ENCODE data around the gene NPIPB6.
"Not testable (repeated sequence)": the region's sequence is repeated elsewhere in the genome, so short reads cannot be mapped to it uniquely, and the experiment has no call there.

Gene NPIPB6

DNA sequence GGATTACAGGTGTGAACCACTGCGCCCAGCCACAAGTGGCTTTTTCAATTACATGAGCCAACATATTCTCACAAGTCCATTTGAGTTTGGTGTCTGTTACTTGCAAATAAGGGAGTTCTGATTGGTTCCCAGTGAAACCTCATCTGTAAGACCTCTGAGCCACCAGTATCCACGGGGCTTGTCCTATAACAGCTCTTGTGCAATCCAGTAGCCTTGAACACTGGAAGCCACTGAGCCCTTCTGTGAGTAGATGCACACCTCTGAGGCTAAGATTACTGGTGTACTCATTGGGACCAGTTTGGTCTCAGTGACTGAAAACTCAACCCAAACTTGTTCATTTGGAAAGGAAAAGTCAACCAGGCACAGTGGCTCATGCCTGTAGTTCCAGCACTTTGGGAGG, 32.3 kb downstream of the NPIPB6 start:
- H3K4me3 Mint-ChIP-seq, H3K36me3 Mint-ChIP-seq, H3K4me1 Mint-ChIP-seq, H3K27ac Mint-ChIP-seq, H3K9me3 Mint-ChIP-seq, H3K27me3 Mint-ChIP-seq: not testable (repeated sequence)

DNA sequence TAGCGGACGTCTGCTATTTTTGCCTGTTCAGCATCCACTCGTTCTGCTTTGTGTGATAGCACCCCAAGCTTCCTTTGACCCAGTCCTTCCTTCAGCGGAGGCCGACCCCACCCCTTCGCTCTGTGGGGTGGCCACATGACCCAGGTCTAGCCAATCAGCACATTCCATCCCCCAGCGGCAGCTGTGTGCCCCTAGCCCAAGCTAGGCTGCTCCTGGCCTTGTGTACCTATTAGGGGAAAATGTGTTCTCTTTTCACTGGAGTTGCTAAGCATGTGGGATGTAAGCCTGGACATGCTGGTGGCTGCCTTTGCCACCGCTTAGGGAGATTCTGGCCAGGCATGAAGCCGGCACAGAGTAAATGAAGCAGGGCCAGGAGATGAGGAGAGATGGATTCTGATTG, 33.1 kb downstream of the NPIPB6 start:
- H3K36me3 Mint-ChIP-seq: not testable (repeated sequence)

DNA sequence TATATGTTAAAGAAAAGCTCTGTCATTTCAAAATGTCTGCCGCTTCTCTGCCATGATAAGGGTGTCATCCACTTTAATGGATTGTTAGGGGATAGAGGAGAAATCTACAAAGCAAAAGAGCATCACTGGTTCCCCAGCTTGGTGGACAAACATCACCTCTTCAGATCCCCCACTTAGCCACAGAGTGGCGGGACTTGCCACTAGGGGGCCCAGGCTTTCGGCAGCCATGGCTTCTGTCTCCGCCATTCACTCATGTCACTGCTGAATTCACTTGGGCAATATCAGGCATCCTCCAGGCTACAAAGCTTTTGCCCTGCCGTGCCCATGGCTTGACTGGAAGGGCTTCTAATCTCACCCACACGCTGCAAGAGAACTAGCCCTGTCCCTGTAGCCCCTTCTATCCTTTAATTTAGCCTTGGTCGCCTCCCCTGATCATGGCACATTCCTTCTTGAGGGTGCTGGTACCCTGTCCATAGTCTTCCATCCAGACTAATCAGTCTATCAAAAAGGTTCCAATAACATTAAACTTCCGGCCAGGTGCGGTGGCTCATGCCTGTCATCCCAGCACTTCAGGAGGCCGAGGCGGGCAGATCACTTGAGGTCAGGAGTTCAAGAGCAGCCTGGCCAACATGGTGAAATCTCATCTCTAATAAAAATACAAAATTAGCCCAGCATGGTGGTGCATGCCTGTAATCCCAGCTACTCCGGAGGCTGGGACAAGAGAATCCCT, 36.3 kb downstream of the NPIPB6 start:
- Mint-ChIP-seq H3K4me1 (peaks cover 7% of the 10 kb centered on the region), H3K36me3 (no peaks in the 10 kb centered on the region), H3K27me3 (no peaks in the 10 kb centered on the region), H3K27ac (no peak overlapping the region), H3K4me3 (no peak overlapping the region), H3K9me3 (no peaks in the 10 kb centered on the region)

More for the DNA sequence above, 33.1 kb downstream of the NPIPB6 start:
- H3K27me3 Mint-ChIP-seq, H3K4me1 Mint-ChIP-seq, H3K4me3 Mint-ChIP-seq, H3K9me3 Mint-ChIP-seq, H3K27ac Mint-ChIP-seq: not testable (repeated sequence)

DNA sequence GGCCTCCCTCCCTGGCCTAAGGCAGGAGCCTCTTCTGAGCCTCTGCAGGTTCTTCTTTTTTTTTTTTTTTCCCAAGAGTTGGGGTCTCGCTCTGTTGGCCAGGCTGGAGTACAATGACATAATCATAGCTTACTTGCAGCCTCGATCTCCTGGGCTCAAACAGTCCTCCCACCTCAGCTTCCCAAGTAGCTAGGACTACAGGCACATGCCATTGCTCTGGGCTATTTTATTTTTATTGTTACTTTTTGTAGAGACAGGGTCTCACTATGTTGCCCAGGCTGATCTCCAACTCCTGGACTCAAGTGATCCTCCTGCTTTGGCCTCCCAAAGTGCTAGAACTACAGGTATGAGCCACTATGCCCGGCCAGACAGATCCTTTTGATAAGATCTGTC, 38.4 kb downstream of the NPIPB6 start:
- no peak overlapping the region for H3K27ac Mint-ChIP-seq
- no peaks in the 10 kb centered on the region for H3K9me3 Mint-ChIP-seq
- no peaks in the 10 kb centered on the region for H3K36me3 Mint-ChIP-seq
- H3K4me1 Mint-ChIP-seq: peaks cover 7% of the 10 kb centered on the region
- H3K27me3 Mint-ChIP-seq: no peaks in the 10 kb centered on the region
- H3K4me3 Mint-ChIP-seq: no peak overlapping the region

DNA sequence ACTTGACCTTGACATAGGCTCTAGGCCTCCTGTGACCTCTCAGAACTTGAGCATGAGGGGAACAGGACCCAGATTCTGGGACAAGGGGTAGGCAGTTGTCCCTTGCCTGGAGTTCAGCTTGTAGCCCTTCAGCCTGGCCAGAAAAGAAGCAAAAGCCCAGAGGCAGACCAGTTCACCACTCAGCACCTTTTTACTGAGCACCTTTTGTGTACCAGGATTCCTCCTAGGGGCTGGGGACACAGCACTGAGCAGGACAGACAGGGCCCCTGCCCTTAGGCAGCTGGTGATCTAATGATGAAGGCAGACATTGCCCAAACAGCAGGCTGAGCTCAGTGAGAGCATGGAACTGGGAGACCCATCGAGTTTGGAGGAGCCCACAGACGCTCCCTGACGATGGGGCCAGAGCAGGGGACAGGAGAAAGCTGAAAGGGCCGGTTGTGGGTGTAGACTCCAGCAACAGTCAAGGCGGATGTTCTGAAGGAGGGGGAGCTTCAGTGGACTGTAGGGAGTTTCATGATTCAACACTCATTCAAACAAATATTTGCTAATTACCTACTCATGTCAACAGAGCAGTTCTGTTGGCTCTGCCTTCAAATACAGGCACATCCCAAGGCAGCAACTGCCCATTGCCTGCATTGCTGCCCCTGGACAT, 38.9 kb downstream of the NPIPB6 start:
- peak overlapping the region; percentile 41 for H3K27ac Mint-ChIP-seq
- peaks cover 7% of the 10 kb centered on the region for H3K4me1 Mint-ChIP-seq
- H3K36me3 Mint-ChIP-seq: peaks cover 1% of the 10 kb centered on the region
- no peak overlapping the region for H3K4me3 Mint-ChIP-seq
- no peaks in the 10 kb centered on the region for H3K27me3 Mint-ChIP-seq
- H3K9me3 Mint-ChIP-seq: no peaks in the 10 kb centered on the region

DNA sequence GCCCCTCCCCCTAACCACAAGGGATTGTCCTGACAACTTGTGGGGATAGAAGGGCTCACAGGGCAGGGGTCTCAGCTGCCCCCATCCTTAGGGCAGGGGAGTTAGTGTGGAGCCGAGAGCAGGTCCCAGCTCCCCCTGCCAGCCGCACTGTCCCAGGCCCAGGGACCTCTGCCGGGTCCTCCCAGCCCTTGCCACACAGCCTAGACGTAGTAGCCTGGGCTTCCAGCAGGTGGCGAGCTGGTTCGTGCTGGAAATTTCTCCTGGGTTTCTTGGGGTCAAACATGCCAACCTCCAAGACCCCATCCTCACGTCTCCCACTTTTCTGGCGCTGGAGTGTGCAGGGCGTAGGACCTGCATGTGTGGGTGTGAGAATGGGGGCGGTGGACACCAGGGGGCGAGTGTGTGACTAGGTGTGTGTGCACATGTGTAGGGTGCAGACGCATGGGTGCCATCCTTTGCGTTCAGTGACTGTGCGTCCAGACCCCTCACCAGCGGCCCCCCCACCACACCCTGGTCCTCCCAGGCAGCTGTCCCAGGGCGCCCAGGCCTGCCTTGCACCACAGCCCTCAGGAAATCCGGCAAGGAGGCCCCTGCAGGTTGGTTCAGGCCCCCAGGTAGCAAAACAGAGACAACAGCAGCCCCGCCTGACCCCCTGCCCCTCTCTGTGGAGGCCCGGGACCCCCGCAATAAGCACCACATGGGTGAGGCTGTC, 41.5 kb downstream of the NPIPB6 start:
- H3K27me3 Mint-ChIP-seq: no peaks in the 10 kb centered on the region
- H3K9me3 Mint-ChIP-seq: no peaks in the 10 kb centered on the region
- peaks cover 10% of the 10 kb centered on the region for H3K4me1 Mint-ChIP-seq
- no peak overlapping the region for H3K4me3 Mint-ChIP-seq
- peaks cover 5% of the 10 kb centered on the region for H3K36me3 Mint-ChIP-seq
- no peak overlapping the region for H3K27ac Mint-ChIP-seq

DNA sequence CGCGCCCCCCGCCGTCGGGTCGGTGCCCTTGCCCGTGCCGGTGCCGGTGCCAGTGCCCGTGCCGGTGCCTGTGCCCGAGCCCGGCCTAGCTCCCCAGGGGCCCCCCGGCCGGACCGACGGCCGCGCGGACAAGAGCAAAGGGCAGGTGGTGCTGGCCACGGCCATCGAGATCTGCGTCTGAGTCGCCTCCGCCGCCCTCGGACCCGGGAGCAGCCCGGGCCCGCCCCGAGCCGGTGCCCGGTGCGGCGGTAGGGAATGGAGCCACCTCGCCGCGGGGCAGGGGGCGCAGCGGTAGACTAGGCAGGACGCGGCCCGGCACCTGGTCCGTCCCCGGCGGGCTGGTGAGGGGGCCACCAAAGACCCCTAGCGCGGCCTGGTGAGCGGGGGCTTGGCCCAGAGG, 42.6 kb downstream of the NPIPB6 start:
- Mint-ChIP-seq H3K4me3 (no peak overlapping the region), H3K27me3 (no peaks in the 10 kb centered on the region), H3K9me3 (no peaks in the 10 kb centered on the region), H3K27ac (no peak overlapping the region), H3K4me1 (peaks cover 10% of the 10 kb centered on the region), H3K36me3 (peaks cover 5% of the 10 kb centered on the region)

DNA sequence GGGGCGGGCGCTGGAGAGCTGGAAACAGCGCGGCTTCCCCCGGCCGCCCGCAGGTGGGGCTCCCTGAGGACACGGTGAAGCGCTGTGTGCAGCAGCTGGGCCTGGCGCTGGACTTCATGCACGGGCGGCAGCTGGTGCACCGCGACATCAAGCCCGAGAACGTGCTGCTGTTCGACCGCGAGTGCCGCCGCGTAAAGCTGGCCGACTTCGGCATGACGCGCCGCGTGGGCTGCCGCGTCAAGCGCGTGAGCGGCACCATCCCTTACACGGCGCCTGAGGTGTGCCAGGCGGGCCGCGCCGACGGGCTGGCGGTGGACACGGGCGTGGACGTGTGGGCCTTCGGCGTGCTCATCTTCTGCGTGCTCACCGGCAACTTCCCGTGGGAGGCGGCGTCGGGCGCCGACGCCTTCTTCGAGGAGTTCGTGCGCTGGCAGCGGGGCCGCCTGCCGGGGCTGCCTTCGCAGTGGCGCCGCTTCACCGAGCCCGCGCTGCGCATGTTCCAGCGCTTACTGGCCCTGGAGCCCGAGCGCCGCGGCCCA, 43.2 kb downstream of the NPIPB6 start:
- no peaks in the 10 kb centered on the region for H3K27me3 Mint-ChIP-seq
- H3K9me3 Mint-ChIP-seq: no peaks in the 10 kb centered on the region
- H3K27ac Mint-ChIP-seq: no peak overlapping the region
- no peak overlapping the region for H3K4me3 Mint-ChIP-seq
- H3K36me3 Mint-ChIP-seq: peaks cover 6% of the 10 kb centered on the region
- H3K4me1 Mint-ChIP-seq: peaks cover 13% of the 10 kb centered on the region

DNA sequence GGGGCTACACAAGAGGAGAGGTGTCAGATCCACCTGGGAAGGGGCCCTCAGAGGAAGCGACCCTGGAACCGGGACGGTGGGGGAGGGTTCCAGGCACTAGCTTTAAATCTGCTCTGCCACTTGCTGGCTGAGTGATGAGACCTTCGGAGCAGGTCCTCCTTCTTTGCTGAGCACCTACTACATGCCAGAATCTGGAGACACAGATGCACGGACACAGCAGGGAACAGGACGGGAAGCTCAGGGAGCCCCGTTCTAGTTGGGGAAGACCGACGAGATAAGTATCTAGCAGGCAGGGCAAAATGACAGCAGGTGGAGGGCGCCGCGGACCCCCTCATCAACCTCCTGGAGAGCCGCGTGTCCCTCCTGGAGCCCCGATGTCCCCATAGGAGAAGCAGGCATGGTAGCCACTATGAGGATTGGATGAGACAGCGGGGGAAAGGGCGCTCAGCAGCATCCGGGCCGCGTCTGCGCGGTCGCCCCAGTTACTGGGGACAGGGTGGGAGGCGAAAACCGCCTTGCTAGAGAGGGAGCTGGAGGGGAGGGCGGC, 43.8 kb downstream of the NPIPB6 start:
- H3K9me3 Mint-ChIP-seq: no peaks in the 10 kb centered on the region
- H3K4me3 Mint-ChIP-seq: no peak overlapping the region
- no peaks in the 10 kb centered on the region for H3K27me3 Mint-ChIP-seq
- H3K36me3 Mint-ChIP-seq: peaks cover 7% of the 10 kb centered on the region
- H3K27ac Mint-ChIP-seq: no peak overlapping the region
- H3K4me1 Mint-ChIP-seq: peaks cover 16% of the 10 kb centered on the region

DNA sequence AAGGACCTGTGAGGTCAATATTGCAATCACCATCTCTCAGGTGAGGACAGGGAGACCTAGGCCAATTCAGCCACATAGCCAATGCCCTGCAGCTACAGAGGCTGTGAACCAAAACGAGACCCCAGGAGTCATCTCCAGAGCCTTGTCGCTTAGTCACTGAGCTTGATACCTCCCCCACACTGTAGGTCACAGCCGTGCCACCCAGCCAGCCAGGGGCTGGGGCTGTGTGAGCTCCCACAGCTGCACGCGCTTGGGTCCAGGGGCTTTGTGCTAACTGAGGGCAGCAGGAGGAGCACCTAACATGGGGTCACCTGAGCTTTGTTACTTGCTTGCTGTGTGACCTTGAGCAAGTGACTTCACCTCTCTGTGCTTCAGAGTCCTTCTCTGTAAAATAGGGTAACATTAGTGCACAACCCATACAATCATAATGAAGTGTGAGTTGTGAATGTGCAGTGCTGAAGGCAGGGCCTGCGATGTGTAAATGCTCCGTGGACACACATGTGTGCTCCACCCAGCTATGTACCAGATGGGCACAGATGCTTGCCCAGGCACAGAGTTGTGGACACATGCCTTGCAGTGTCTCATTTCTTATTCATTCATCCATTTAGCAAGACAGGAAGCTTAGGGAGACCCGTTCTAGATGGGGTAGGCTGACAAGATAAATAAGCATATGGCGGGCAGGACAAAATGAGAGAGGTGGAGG, 45.1 kb downstream of the NPIPB6 start:
- H3K27ac Mint-ChIP-seq: peak overlapping the region; percentile 68
- no peaks in the 10 kb centered on the region for H3K9me3 Mint-ChIP-seq
- H3K36me3 Mint-ChIP-seq: peaks cover 7% of the 10 kb centered on the region
- H3K4me1 Mint-ChIP-seq: peaks cover 26% of the 10 kb centered on the region
- H3K4me3 Mint-ChIP-seq: no peak overlapping the region
- H3K27me3 Mint-ChIP-seq: no peaks in the 10 kb centered on the region

DNA sequence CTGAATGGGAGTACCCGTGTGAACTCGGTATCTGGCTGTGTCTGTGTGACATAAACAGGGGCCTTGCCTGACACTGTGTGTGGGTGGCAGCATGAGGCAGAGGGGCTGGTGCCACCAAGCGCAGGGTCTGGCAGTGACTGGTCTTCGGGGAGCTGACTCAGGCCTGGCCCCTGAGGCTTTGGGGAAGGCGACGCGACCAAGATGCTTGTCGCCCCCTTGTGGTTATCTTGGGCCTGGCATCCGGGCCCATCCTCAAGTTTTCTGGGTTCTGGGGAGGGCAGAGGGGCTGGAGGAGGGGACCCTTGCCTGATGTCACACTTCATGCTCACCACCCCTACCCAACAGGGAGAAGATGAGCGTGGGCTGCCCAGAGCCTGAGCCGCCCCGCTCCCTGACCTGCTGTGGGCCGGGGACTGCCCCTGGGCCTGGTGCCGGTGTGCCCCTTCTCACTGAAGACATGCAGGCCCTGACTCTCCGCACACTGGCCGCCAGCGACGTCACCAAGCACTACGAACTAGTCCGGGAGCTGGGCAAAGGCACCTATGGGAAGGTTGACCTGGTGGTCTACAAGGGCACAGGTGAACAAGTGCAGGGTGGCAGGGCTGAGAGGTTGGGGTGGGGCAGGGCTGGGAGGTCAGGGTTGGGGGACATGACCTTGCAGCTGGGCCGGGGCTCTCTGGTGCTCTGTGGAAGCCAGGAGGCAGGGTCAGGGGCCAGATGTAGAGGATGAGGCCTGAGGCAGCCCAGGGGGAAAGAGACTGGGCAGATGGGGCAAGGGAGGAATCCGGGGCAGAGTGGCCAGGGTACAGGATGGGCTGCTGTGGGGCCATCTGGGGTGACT, 46.0 kb downstream of the NPIPB6 start:
- H3K4me1 Mint-ChIP-seq: peaks cover 30% of the 10 kb centered on the region
- H3K4me3 Mint-ChIP-seq: peak overlapping the region; percentile 11
- H3K36me3 Mint-ChIP-seq: peaks cover 7% of the 10 kb centered on the region

DNA sequence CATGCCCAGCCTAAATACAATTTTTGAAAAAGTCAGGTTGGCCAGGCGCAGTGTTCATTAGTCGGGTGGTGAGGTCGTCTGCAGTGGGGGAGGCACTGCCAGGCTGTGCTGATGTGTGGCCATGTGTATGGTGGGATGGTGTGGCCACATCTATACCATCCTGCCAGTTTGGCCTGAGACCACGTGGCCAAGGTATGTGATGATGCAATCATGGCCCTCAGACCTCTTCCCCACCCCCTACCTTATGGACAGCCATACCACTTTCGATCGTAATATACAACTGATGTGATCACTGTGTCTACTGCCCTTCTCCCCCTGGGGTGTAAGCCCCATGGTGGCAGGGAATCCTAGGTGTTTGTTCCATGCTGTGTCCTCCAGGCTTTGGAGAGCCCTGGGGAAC, 47.3 kb downstream of the NPIPB6 start:
- Mint-ChIP-seq H3K4me3 (no peak overlapping the region), H3K36me3 (peaks cover 7% of the 10 kb centered on the region), H3K27ac (no peak overlapping the region), H3K4me1 (peaks cover 42% of the 10 kb centered on the region), H3K9me3 (no peaks in the 10 kb centered on the region), H3K27me3 (no peaks in the 10 kb centered on the region)

More for the DNA sequence above, 46.0 kb downstream of the NPIPB6 start:
- no peaks in the 10 kb centered on the region for H3K27me3 Mint-ChIP-seq
- no peak overlapping the region for H3K27ac Mint-ChIP-seq
- no peaks in the 10 kb centered on the region for H3K9me3 Mint-ChIP-seq

DNA sequence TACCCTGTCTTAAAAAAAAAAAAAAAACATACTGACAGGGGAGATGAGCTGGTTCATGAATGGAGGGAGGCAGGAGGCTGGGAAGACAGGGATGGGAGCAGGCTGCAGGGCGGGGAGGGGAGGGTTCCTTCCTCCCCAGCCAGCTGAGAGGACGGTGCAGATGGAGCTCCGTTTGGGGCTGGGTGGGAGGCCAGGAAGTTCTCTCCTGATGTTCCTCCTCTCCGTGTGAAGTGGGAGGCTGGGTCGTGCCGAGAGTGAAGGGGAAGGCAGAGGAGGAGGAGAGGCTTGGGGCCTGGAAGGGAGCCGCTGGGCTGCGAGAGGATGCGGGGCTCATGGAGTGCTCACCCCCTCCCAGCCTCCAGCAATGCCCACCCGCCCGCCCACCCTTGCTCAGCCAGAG, 49.7 kb downstream of the NPIPB6 start:
- Mint-ChIP-seq H3K36me3 (peaks cover 8% of the 10 kb centered on the region), H3K4me1 (peaks cover 67% of the 10 kb centered on the region), H3K27me3 (no peaks in the 10 kb centered on the region), H3K4me3 (no peak overlapping the region), H3K9me3 (no peaks in the 10 kb centered on the region), H3K27ac (no peak overlapping the region)

DNA sequence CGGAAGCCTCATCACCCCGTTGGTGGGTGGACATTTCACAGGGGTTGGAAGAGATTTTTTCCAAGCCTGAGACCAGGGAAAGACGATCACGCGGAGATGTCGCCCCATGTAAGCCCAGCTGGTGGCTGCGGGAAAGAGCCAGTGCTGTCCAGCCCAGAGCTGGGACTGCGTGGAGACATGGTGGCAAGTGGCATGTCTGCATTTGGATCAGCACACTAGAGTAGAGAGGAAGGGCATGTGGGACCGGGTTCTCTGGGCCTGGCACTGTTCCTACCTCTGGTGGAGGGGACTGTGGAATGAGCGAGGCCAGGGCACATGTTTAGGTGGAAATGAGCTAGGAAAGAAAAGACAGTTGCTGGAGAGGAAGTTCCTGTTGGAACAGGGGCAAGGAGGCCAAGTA, 51.0 kb downstream of the NPIPB6 start:
- Mint-ChIP-seq H3K27ac (peak overlapping the region; percentile 84), H3K36me3 (peaks cover 5% of the 10 kb centered on the region), H3K9me3 (no peaks in the 10 kb centered on the region), H3K4me3 (no peak overlapping the region), H3K4me1 (peaks cover 70% of the 10 kb centered on the region), H3K27me3 (no peaks in the 10 kb centered on the region)

DNA sequence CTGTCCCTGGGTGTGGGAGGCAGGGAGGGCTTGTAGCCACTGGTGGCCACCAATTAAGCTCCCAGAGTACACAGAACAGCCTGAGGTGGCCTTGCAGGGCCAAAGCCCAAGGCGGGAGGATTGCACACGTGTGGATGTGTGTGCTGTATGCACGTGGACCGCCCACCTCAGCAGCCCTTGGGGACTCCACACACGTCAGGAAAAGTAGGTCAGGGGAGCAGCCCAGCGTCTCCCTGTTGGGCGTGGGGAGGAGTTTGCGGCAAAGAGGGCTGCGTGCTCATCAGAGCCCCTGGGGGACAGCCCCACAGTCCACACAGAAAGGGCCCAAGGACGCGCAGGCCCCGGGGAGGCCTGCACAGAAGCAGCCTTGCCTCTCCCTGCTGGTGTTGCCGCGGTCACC, 51.4 kb downstream of the NPIPB6 start:
- Mint-ChIP-seq H3K9me3 (no peaks in the 10 kb centered on the region), H3K27ac (no peak overlapping the region), H3K27me3 (no peaks in the 10 kb centered on the region), H3K4me3 (no peak overlapping the region), H3K4me1 (peaks cover 69% of the 10 kb centered on the region), H3K36me3 (peaks cover 5% of the 10 kb centered on the region)
